ENCODE data around the gene KCNJ11.

Gene KCNJ11

DNA sequence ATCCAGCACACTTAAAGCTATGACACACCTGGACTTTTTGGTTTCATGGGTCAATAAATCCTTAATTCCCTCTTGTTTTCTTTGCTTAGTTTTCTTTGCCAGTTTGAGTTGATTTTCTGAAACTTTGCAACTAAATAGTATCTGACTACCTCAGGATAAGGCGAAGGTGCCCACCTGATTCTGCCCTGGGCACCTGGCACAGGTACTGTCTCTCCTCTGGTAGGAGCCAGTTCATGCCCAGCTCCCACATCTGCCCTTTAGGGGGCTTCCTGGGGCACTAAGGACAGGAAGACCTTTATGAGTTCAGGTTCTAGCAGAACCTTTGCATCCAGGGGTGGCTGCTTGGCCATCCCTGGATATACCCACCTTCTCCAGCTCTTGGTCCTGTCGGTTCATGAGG lies 19.6 kb upstream of the KCNJ11 start:
- no peak for DNase-seq

DNA sequence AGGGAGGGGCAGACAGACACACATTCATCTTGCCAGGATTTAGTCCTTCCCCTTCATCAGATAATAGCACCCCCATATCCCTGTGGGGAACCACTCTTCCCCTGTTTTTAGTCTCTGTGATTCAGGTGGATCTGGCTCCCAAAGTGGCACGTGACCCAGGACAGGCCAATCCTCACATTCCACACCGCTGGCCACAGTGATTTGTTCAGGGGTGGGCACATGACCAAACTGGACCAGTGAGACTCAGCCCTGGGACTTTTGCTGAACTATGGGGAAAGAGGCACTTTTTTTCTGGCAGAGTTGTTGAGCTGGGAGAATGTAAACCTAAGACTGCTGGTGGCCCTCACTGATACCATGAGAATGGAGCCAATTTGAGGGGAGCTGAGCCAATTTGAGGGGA lies 19.1 kb upstream of the KCNJ11 start:
- DNase-seq = no peak

DNA sequence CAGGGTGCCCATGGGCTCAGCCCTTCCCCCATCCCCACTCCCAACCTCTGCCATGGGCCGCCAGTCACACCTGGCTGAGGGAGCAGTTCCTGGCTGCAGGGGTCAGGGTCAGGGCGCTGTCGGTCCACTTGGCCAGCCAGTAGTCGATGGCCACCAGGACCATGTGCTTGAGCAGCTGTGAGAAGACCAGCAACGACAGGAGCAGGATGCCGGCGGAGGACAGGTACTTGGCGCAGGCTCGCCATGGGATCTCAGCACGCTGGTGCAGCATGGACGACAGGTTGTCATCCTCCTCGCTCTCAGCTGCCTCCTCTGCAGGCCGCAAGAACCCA lies 18.3 kb upstream of the KCNJ11 start:
- no peak for DNase-seq

DNA sequence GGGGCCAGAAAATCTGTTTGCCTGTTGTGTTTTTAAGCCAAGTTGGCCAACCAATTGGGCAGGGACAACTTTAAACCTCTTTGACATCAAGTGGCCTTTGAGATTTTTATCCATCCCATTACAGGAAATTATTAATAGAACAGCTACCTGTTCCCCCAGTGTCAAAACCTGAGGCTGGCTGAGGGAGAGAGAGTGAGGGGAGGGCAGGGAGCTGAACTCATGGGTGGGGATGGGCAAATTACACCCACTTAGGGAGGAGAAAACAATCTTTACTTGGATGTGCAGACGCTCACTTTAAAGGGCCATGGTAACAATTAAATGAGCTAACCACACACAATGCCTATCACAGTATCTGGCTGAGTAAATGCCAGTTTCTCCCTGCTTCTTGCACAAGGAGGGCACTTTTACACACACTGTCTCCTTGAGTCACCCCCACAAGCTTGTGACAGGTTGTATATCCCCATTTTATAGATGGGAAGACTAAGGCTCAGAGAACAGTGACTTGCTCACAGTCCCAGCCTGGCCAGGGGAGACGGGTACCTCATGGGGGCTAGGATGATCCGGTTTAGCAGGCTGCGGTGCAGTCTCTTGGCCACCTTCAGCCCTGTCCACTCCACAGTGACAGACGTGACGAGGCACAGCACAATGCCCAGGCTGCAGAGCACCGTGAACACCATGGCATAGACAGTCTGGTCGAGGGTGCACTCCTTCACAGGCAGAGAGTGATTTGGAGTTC lies 17.8 kb upstream of the KCNJ11 start:
- DNase-seq = no peak

DNA sequence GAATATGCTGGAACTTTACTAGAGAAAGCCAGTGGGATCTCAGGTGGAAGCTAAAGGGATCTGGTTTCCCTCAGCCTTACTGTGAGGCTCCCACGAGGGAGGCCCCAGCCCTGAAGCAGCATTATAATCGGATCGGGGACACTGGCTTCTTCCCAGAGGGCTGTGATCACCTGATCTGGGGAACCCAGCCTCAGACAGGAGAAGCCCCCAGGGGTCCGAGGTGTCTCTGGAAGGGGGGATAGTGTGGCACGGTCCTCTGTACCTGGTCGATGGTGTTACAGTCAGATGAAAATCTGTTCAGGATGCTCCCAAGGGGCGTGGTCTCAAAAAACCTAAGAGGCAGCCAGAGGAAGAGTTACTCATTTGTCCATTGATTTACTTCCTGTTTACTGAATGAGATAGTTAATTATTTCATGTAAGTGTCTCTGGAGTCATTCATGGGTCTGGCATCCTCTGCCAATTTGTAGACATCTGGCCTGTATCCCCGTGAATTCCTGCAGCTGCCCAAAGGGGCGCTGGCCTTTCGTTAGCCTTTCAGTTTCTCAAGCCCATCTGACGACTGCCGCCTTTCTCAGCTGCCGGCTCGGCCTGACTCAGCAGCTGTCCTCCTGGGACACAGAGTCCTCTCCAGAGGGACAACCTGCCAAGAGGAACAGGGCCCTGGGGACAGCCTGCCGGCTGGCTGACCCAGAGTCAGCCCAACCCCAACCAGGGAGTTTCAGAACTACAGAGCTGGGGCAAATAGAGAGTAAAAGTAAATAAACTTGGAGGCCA lies 17.0 kb upstream of the KCNJ11 start:
- peak; percentile 43 for DNase-seq

DNA sequence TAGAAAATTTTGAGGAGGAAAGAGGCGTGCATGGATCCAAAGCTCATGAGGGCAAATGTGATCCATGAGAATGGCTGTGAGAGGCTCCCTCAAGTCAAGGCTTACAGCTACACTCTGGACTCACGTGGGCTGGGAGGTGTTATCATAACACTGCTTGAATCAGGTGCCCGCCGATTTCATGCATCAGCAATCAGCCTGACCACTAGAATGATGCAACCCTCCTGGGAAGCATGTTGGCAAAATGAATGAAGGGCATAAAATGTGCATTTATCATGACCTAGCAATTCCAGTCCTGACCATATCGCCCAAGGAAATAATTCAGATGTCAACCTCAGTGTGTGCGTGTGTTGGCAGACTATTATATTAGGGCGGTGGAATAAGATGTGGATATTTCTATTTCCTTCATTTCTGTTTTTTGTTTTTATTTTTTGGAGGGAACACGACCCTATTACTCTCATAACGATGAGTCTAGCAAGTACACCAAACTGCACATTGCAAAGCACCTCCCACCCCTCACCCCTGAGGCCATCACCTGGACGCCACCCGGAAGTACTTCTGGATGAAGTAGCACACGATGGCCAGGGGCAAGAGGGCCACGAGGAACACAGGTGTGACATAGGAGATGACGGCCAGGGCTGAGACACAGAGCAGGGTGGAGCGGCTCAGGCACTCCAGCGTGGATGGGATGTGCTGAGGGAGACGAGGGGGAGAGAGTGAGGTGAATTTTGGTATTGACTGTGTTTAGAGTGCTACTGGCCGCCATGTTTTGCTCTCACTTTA lies 15.7 kb upstream of the KCNJ11 start:
- no peak for DNase-seq

DNA sequence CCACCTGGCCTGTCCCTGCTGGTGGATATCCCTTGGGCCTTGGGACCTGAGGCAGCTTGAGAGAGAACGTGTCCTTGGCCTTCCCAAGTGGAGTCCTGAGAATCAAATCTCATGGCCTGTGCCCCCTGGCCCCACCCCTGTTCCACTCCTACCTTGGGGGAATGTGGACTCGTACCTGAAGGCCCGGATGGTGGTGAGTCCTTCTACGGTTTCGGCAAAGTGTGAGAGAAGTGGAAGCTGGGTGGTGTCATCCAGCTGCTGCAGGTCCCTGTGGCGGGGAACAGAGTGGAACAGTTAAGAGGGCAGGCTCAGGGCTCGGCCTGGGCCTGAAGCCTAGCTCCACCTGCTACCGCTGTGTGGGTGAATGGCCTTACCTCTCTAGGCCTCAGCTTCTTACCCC lies 14.0 kb upstream of the KCNJ11 start:
- DNase-seq = no peak

DNA sequence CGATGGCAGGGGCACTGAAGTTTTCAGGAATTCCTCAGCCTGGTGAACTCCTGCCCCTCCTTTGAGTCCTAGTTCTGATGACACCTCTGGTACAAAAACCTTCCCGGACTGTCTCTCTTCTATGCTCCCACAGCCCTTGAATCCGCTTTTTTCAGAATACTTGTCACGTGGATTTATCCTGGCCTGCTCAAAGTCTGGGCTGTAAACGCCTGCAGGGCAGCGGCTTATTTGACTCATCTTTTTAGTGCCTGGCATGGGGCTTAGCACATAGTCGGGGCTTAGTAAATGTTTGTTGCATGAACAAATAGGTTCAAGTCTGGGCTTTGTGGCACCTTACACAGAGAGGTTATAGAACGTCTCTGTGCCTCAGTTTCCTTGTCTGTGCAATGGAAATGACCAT lies 13.4 kb upstream of the KCNJ11 start:
- no peak for DNase-seq

DNA sequence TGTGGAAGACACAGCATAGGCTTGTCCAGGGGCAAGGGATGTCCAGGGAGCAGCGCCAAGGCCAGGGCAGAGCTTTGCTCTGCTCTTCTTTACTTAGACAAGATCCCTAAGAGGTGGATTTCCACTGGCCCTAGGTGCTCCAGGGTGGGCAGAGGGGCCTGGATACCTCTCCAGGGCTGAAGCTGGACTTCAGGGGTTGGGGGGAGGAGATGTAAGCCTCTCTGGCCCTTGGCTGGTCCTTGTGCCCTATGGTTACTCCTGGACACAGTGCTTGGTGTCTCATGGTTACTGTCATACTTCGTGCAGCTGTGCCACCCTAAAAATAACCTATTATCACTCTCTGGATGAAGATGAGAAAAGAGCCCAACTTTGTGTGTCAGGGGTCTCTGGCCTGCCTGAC lies 12.9 kb upstream of the KCNJ11 start:
- DNase-seq = no peak

DNA sequence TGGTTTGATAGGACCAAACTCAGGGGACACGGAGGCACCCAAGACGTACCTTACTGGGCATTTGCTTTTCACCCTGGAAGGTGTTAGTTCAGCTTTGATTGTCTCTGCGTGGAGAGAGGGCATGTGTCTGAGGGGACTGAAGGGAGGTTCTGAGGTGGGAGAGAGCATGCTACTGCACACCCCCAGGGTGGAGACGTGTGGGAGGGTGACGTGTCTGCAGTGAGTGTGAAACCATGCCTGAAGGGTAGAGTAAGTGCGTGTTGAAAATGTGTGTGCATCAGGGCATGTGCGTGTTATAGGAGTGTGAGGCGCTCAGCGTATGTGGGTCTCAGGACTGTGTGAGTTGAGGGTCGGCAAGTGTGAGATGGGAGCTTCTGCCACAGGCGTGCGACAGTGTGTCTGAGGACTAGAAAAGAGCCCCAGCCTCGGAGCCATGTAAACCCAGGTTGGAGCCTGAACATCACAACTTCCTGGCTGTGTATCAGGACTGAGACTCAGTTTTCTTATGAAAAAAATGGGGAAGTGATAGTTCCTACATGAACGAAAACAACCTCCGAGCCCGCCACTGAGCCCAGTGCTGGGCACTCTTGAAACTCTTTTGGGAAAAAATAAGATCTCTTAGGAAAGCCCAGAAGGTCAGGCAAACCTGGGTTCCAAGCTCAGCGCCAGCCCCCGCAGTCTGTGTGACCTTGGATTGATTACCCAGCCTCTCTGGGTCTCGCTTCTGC lies 11.8 kb upstream of the KCNJ11 start:
- DNase-seq = no peak

DNA sequence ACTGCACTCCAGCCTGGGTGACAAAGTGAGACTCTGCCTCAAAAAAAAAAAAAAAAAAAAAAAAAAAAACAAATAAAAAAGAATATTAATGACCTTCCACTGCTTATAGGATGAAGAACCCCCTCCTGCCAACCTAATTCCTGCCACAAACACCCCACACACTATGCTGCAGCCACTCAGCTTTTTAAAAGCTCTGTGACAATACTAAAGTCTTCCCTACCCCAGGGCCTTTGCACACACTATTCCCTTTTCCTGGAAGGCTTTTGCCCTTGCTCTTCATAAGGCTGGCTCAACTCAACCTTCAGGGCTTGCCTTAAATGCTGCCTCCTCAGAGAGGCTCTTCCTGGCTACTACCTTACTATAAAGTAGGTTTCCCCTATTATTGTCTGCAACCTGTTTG lies 10.8 kb upstream of the KCNJ11 start:
- no peak for DNase-seq

DNA sequence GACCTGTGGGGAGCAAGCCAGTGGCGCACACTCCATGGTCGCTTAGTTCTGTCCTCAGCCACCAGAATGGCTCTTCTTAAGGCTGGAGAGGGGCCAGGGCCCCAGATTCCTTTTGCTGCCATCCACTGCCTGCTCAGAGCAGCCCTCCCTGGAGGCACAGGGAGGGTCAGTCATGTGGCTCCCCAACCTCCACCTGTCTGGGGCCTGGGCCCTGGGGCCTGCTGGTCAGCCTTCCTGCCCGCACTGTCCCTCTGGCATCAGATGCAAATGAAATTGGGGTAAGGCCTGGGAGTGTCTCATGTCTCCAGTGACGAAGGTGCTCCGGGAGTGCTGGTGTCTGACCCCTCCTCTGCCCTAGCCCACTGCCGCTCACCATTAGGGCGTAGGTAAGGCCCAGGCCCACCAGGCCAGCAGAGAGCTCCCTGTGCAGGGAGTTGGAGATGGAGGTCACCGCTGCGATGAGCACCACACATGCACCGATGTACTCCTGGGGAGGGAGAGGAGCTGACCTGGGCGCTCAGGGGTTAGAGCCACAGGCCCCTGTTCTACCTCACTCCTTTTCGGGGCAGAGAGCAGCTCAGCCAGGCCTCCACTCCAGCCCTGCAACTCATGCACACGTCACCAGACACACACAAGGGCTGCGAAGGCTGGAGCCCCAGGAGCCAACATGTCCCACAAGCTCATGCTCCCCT lies 9.0 kb upstream of the KCNJ11 start:
- no peak for DNase-seq

DNA sequence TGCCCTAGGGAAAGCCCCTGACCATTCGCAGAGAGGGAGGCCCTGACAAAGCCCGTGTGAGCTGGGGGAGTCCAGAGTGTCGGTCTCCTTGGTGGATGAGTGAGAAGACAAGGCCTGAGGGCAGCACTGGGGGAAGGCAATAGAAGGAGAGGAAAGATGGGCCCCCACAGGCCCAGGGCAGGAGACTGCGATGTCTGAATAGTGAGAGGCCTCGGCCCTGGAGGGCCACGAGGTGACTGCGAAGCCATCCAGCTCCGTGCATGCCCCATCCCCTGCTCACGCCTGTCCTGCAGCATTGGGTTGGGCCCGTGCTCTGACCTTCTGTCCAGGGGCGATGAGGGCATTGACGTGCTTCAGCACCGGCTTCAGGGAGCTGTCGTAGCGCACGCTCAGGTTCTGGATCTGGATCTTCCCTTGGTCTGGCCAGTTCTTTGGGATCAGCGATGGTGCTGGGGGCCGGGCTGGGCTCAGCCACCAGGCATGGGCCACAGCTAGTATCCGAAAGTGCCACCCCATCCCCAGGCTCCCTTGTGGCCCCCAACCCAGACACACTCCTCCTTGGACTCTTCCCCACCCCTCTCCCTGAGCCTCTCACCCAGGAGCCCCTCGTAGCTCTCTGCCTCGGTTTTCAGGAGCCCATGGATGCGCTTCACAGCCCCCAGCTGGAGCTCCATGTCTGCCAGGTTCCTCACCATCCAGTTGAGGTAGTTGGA lies 8.3 kb upstream of the KCNJ11 start:
- no peak for DNase-seq

DNA sequence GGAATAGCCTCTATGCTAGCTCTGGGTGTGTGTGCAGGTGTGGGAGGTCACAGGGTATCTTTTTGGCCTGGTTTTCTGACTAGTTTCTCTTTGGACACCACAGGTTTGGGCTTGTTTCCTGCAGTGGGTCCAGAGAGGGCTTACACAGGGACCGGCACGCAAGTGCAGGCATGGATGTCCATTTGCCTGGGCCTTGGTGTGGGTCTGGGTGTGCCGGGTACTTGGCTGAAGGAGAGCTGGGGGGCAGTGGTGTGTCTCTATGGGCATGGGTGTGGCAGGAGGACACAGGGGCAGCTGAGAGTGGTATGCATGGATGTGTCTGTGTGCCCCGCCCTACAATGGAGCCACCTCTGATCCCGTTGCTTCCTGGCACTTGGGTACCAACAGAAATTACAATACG lies 7.5 kb upstream of the KCNJ11 start:
- DNase-seq = no peak

DNA sequence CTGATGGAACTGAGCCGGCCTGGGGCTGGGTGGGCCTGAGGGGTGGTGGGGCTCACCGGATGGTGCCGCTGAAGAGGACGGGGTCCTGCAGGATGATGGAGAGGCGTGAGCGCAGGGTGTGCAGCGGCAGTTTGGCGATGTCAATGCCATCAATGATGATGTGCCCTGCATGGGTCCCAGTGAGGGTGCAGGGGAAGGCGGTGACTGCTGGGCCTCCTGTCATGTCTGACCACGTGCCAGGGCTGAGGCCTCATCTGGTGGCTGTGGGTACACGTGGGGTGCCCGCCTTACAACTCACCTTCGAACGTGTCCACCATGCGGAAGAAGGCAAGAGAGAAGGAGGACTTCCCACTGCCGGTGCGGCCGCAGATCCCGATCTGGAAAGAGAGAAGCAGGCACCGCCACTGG lies 7.1 kb upstream of the KCNJ11 start:
- no peak for DNase-seq

DNA sequence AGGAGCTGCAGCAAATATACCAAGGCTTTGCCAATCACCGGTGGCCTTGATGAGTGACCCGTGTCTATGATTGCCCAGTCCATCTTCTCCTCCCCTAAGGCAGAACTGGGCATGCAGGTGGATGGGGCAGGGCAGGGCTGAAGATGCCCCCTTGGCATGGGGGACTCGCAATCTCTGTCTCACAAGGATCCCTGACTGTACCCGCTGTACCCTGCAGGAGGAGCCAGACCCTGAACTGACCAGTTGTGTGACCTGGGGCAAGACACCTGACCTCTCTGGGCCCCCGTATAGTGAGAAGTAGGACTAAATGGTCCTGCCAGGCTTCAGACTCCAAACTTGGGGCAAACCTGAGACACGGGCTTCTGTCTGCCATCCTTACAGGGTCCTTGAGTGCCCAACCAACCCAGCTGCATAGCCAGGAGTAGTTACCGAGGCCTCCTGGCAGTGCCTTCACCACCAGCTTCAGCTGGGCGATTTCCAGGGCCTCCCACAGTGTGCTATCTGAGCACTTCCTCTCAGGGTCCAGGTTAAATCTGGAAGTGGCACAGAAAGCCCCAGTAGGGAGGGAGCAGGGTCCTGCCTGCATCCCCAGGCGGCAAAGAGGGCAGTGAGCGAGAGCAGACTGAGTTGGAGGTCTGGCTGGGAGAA lies 6.4 kb upstream of the KCNJ11 start:
- DNase-seq = no peak

DNA sequence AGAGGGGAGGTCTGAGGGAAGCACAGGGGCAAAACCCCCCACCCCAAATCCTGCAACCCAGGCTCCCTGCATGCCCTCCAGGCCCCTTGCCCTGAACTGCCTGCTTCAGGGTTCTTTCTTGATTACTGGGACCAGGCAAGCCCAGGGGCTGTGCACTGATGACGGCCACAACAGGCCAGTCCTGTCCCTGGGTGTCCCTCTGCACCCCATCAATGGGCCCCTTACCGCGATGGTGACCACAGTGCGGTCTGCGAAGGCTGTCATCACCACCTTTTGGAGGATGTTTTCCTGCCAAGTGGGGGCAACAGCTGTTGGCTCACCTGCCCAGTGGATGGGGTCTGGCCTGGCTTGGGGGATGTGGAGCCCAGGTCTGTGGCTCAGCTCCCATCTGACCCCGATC lies 5.0 kb upstream of the KCNJ11 start:
- no peak for DNase-seq

DNA sequence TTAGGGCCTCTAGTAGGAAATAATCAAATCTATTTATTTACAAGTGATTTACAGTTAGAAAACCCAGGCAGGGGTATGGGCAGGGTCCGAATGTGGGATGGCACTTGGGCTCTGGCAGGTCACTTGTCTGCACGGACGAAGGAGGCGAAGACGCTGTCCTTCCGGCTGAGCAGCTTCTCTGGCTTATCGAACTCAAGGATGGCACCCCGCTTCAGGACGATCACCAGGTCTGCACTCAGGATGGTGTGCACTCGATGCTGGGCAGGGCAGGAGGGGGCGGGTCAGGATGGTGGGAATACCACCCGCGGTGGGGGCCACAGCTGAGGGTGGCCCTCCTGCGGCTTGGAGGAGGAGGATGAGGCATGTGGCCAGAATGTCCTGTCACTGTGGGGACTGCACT lies 4.4 kb upstream of the KCNJ11 start:
- DNase-seq = no peak

DNA sequence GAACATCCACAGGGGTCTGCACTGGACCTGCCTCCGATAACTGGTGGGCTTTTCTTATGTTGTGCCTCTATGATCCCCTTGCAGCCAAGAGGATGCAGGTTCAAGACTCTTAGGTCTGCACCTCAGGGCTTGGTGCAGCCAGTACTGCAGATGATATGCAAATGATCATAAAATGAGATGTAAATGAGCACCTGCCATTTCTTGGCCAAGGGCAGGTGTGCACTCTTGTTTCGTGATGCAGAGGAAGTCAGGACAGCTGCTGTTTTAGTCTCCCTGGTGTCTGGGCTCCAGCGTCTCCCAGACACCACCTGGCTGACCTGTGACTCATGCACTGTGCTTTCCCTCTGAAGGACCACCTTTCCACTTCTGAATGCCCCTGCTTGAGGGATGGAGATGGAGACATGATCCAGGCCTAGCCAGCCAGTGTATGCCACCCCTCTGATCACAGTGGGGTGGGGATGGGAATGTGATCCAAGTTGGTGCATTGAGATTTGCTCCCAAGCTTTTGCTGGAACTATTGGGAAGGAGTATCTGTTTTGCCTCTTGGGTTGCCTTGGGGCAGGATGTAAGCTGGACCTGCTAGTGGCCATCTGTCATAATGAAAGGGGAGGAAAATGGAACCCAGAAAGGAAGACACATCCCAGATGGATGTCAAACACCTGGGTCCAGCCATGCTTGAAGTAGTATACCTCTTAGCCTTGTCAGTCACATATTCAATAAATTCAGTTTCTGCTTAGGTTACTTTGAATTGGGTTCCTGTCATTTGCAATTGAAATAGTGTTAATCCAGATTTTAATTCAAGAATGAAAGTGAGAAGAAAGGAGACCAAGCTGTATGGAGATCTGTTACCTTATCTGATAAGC lies 3.3 kb upstream of the KCNJ11 start:
- DNase-seq = no peak

DNA sequence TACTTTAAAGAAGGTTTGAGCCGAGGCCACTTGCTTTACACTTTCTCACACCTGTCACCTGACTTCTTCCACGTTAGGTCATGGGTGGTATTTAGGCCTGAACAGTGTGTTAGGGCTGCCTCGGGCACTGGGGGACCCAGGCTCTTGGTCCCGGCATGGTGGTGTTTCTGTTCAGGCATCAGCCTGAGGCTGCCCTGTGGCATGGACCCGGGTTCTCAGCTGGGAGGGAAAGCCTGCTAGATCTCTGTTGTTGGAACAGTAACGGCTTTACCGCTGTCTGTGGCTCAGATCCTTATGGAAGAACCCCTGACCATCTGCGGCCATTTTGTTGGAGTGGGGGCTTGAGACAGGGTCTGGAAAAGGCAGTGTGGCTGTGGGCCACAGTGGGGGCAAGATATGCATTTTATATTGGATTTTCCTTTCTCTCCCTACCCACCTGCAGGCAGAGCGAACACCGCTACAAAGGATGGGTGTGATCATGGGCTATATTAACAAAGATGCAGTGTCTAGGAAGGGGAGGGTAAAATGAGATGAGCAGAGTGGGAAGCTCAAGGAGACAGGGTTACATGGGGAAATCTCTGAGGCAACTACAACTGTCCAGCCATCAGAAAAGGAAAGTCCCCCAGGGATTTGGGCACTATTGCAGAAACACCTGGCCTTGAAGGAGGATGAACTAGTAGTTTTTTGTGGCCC lies 1.6 kb upstream of the KCNJ11 start:
- DNase-seq = no peak
